Cardiac muscle cell (in vitro differentiated cells and primary cell): ENCODE data around the gene KCP. TPM values are rescaled to one million over a fixed set of nuclear protein-coding genes. Genes with fewer than 3 reads are reported as not detected.
"Not testable (repeated sequence)": the region's sequence is repeated elsewhere in the genome, so short reads cannot be mapped to it uniquely, and the experiment has no call there.

Experiments used
- DNase-seq, 2 donors: peaks; one replicate each; pipeline versions ENCODE4 v3.0.0 to v3.0.0-alpha.2; 2010 to 2017; ENCODE audit warnings: low read depth in 1 of 2, low spot score in 1 of 2
- H3K27ac ChIP-seq: fragments of 200-600 bp; sonication (generic); 2 replicates; pipeline ENCODE4 v1.5.1; 2016
- H3K27me3 ChIP-seq: fragments of 200-600 bp; sonication (generic); 2 replicates; pipeline ENCODE4 v1.6.0; 2016; ENCODE audit warnings: control low read depth
- H3K36me3 ChIP-seq: fragments of 200-600 bp; sonication (generic); 2 replicates; pipeline ENCODE4 v1.5.1; 2016; ENCODE audit warnings: control low read depth
- H3K4me1 ChIP-seq: fragments of 200-600 bp; sonication (generic); 2 replicates; pipeline ENCODE4 v1.8.1; 2017; ENCODE audit warnings: low read depth, mild to moderate bottlenecking, mixed run types
- H3K4me3 ChIP-seq: fragments of 200-600 bp; sonication (generic); 2 replicates; pipeline ENCODE4 v1.5.1; 2016; ENCODE audit warnings: mild to moderate bottlenecking
- H3K9me3 ChIP-seq: fragments of 200-600 bp; sonication (generic); 2 replicates; pipeline ENCODE4 v1.5.1; 2017; ENCODE audit warnings: low read depth, mild to moderate bottlenecking, control low read depth
- CTCF ChIP-seq: IDR thresholded peaks from 2 replicates; pipeline ENCODE4 v1.5.1; 2012; ENCODE audit warnings: low read depth, mild to moderate bottlenecking, low read length
- polyA plus RNA-seq: library from polyadenylated mRNA; unstranded; fragments of >200 nt; fragmentation: Nextera tagmentation; extraction: Ambion mirVana; gene quantifications from 2 replicates; pipeline ENCODE4 v1.2.1, GENCODE V29; 2016
- total RNA-seq: library from RNA; depleted of rRNA; stranded (reverse); fragments of >200 nt; gene quantifications from 2 replicates; pipeline ENCODE4 v1.2.3, GENCODE V29; 2016

KCP gene
- total and polyA plus RNA-seq, 2 experiments from 2014 or later, result 1.2 to 1.6 TPM

DNA sequence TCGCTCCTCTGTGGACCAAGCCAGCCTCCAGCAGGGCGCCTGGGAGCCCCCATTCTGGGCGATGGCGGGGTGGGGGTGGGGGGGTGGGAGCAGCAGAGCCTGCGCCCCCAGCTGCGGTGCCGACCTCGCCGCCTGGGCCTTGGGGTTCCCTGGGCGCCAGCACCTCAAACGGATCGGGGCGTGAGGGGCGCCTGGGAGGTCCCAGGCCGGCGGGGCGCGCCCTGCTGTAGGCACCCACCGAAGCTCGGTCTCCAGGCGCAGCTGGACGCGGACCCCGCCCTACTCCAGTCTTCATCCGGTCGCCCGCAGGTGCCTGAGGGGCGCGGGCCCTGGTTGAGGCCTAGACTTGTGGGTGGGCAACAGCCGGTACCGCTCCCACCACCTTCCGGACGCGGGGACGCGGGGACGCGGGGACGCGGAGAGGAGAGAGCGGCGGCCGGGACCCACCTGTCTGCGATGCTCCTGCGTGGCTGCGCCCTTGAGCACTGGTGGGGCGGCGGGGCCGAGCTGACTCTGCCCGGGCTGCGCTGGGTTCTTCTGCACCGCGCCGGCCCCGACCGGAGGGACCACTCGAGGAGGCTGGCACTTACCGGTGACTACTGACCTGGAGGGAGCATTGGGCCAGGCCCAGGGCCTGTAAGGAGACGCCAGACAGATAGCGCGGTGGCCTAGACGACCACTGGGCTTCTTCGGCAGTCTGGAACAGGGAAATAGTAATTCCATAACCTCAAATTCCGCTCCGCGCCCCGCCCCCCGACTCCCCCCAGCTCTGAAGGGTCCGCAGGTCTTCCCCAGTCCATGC, 5.5 kb upstream of the KCP start:
- H3K27ac ChIP-seq, result no peak overlapping the region
- no peaks in the 10 kb centered on the region for H3K9me3 ChIP-seq
- no peak for TF ChIP-seq CTCF
- H3K36me3 ChIP-seq, result no peaks in the 10 kb centered on the region
- no peak for DNase-seq
- H3K4me3 ChIP-seq, result no peak overlapping the region
- H3K27me3 ChIP-seq, result peaks cover 70% of the 10 kb centered on the region
- H3K4me1 ChIP-seq, result no peaks in the 10 kb centered on the region

GRCh38 chr7:128915271-128915819, 4.8 kb upstream of the KCP start:
- Histone ChIP-seq H3K27ac (no peak overlapping the region), H3K36me3 (no peaks in the 10 kb centered on the region), H3K27me3 (peaks cover 70% of the 10 kb centered on the region), H3K9me3 (no peaks in the 10 kb centered on the region), H3K4me3 (no peak overlapping the region), H3K4me1 (no peaks in the 10 kb centered on the region)
- TF ChIP-seq CTCF, result no peak
- no peak for DNase-seq

GRCh38 chr7:128914566-128915151, 4.2 kb upstream of the KCP start:
- H3K27ac ChIP-seq, result no peak overlapping the region
- no peak for DNase-seq
- no peaks in the 10 kb centered on the region for H3K36me3 ChIP-seq
- H3K9me3 ChIP-seq, result no peaks in the 10 kb centered on the region
- H3K27me3 ChIP-seq, result peaks cover 69% of the 10 kb centered on the region
- H3K4me3 ChIP-seq, result no peak overlapping the region
- no peak for TF ChIP-seq CTCF
- no peaks in the 10 kb centered on the region for H3K4me1 ChIP-seq

- peaks cover 63% of the 10 kb centered on the region for H3K27me3 ChIP-seq
- no peak for TF ChIP-seq CTCF
These were observed 3.5 kb upstream of the KCP start for GRCh38 chr7:128913870-128914565.

GRCh38 chr7:128912709-128913495, 2.4 kb upstream of the KCP start:
- not testable (repeated sequence) for H3K4me3 ChIP-seq, H3K9me3 ChIP-seq, H3K4me1 ChIP-seq, H3K36me3 ChIP-seq, DNase-seq, H3K27ac ChIP-seq
- H3K27me3 ChIP-seq, result peaks cover 54% of the 10 kb centered on the region

More at GRCh38 chr7:128913870-128914565, 3.5 kb upstream of the KCP start:
- no peak overlapping the region for H3K4me3 ChIP-seq
- H3K9me3 ChIP-seq, result no peaks in the 10 kb centered on the region
- no peak overlapping the region for H3K27ac ChIP-seq
- no peak for DNase-seq
- H3K4me1 ChIP-seq, result no peaks in the 10 kb centered on the region
- H3K36me3 ChIP-seq, result no peaks in the 10 kb centered on the region
